ENCODE results near the gene PEX5L. TPM values are rescaled to one million over a fixed set of nuclear protein-coding genes. Genes with fewer than 3 reads are reported as not detected.

The PEX5L gene
- total and polyA plus RNA-seq, 2 experiments from 2014 or later: 6.3 to 7.0 TPM

DNA sequence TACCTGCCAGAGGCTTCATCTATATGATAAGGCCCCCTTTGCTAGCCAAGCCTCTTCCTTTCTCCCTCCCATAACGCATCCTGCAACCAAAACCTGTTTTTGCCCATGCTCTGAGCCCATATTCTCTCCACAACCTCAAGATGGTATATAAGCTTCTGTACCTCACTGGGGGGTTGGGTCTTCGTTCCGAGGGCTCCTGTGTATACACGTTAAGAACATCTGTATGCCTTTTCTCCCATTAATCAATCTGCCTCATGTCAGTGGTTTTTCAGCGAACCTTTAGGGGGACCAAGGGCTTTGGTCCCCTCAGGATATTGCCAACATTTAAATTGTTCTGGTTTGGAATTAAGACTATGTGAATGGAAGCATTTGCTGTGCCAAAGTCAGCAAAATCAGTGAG is 168.0 kb downstream of the PEX5L start (continued):
- TF ChIP-seq REST (IDR thresholded peaks at IDR 0.05; ENCODE audit: unreplicated experiment) (no peak), EZH2phosphoT487 (IDR thresholded peaks at IDR 0.05; ENCODE audit: unreplicated experiment) (no peak), ZNF331 (CRISPR knock-in tag; IDR thresholded peaks at IDR 0.05; ENCODE audit: low read depth) (no peak)

- Mint-ChIP-seq H3K4me1 (peaks cover 23% of the 10 kb centered on the region; the same call in 2 of the 3 replicates), H3K27ac (no peak overlapping the region), H3K36me3 (ENCODE audit: low read depth) (peaks cover 3% of the 10 kb centered on the region; the same call in 1 of the 3 replicates), H3K4me3 (no peak overlapping the region), H3K9me3 (no peaks in the 10 kb centered on the region), H3K27me3 (ENCODE audit: insufficient read depth, low read depth, poor library complexity) (no peaks in the 10 kb centered on the region)
- no peaks in the 10 kb centered on the region for H3K79me2 ChIP-seq (replicated peaks; ENCODE audit: insufficient read depth)
- no peak for DNase-seq (ENCODE audit: low spot score)
- H3K9me2 ChIP-seq (ENCODE audit: insufficient read depth): no peaks in the 10 kb centered on the region
- no peak overlapping the region for H3K27ac ChIP-seq (ENCODE audit: low read depth)
- no peaks in the 10 kb centered on the region for H3K27me3 ChIP-seq (ENCODE audit: insufficient read depth)
- no peak overlapping the region for H2AFZ ChIP-seq
- H3F3A ChIP-seq (replicated peaks; ENCODE audit: low read depth): no peaks in the 10 kb centered on the region
- no peaks in the 10 kb centered on the region for H3K36me3 ChIP-seq (ENCODE audit: insufficient read depth)
- no peak overlapping the region for H3K4me3 ChIP-seq
- H3K4me1 ChIP-seq (ENCODE audit: insufficient read depth): no peaks in the 10 kb centered on the region
- H3K4me2 ChIP-seq: no peak overlapping the region
- H4K20me1 ChIP-seq (replicated peaks; ENCODE audit: insufficient read depth): no peaks in the 10 kb centered on the region
- ATAC-seq: no peak
- TF ChIP-seq POLR2AphosphoS5 (IDR thresholded peaks at IDR 0.05; ENCODE audit: low read depth) (no peak), STAT1 (IDR thresholded peaks at IDR 0.05; ENCODE audit: unreplicated experiment) (no peak), EZH2phosphoT487 (IDR thresholded peaks at IDR 0.05; ENCODE audit: unreplicated experiment) (no peak), EZH2 (IDR thresholded peaks at IDR 0.05; ENCODE audit: low read depth, unreplicated experiment) (no peak), JUNB (IDR thresholded peaks at IDR 0.05; ENCODE audit: unreplicated experiment) (no peak), REST (IDR thresholded peaks at IDR 0.05; ENCODE audit: unreplicated experiment) (no peak), CTCF (conservative IDR thresholded peaks at IDR 0.05; ENCODE audit: low read depth in 2 of 2) (no peak)
- TF ChIP-seq, protein P1, sequence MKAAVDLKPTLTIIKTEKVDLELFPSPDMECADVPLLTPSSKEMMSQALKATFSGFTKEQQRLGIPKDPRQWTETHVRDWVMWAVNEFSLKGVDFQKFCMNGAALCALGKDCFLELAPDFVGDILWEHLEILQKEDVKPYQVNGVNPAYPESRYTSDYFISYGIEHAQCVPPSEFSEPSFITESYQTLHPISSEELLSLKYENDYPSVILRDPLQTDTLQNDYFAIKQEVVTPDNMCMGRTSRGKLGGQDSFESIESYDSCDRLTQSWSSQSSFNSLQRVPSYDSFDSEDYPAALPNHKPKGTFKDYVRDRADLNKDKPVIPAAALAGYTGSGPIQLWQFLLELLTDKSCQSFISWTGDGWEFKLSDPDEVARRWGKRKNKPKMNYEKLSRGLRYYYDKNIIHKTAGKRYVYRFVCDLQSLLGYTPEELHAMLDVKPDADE (IDR thresholded peaks at IDR 0.05): no peak
Measured at GRCh38 chr3:179867961-179868360, 168.8 kb downstream of the PEX5L start.
